D341Med (cell line): ENCODE results near the gene SLC13A1.
"Not testable (repeated sequence)": the region's sequence is repeated elsewhere in the genome, so short reads cannot be mapped to it uniquely, and the experiment has no call there.

Experiments used
- DNase-seq: peaks from one replicate; pipeline ENCODE4 v3.0.0; 2012; ENCODE audit warnings: low spot score

SLC13A1 gene

GRCh38 chr7:123199883-123200282 lies at the start of gene SLC13A1:
TSS of gene SLC13A1 (minus strand) at chr7:123199969. CDS start at chr7:123199946, 23 bp downstream.
- no peak for DNase-seq

- no peak for DNase-seq
These were observed 45.0 kb upstream of the SLC13A1 start for GRCh38 chr7:123244768-123245167.

DNA sequence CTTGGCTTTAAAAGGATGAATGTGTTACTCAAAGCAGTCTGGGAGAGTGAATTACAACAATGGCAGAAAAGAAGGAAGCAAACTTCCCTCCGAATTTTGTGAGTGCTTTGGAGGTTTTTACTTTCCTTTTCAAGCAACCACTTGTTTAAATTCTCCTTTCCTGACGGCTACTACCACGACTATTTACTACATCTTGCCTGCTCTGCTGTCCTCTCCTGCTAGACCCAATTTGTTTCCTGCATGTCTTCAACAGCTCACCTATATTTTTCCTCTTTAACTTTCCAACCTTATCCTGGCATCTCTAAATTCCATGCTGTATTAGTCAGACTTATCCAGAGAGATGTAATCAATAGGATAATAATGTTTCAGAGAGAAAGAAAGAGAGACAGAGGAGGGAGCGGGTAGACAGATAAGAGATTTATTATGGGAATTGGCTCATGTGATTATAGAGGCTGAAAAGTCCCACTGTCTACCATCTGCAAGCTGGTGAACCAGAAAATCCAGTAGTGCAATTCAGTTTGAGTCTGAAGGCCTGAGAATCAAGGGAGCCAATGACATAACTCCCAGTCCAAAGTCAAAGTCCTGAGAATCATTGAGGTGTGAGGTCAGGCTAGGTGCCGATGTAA lies 42.8 kb upstream of the SLC13A1 start:
- DNase-seq, result no peak

DNA sequence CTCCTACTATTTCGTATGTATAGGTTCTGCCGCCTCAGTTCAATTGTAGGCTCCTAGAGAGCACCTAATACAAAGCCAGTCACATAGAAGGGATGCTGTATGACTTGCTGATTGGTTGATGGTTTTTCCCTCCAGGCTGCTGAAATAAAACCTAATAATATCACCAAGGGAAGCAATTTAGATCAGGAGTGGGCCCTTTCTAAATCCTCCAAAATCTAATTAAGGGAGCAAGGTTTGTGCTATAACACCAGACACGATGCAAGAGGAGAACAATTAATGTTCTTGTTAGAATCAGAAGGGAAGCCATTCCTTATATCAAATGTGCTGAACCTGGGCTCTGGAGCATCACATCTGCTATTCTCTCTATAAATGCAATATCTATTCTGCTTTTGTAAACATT lies 42.0 kb upstream of the SLC13A1 start:
- no peak for DNase-seq

DNA sequence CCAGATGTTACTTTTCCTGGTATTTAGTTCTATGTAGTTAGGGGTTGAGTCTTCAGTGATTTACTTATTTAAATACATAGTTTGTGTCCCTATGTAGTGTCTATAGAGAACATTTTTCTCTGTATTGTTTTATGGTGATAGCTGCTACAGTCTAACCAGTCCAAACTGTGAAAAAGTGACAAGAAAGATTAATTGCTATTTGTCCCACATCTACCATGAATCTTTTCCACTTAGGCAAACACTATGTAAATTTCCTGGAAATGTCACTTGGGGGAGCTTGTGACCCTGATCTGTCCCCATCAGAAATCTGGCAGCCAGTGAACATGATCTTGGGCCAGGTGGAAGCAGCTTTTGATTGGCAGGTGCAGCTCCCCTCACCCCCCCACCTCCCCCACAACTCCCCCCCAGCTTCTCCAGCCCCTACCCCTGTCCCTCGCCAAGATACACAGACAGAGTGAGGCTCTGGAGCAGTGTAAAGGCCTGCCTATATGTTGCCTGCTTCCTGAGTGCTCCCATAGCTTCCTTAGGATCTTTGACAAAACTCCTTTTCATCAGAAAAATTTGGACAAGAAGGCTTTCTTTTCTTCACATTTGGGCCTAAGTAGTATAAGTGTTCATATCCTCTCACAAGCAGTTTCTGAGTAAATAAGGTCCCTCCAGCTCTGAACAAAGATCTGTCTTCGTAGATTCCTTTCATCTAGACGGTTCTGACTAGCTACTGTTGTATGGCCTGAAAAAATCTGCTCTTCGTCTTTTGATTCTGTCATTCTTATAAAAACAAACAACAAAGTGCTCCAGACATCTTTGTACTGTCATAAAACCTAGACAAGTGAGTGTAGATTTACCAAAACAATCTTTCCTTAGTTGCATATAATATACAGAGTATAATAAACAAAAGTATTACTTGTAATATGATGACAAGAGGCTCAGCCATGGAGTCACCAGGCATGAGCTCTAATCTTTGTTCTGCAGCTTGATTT lies 31.5 kb upstream of the SLC13A1 start:
- no peak for DNase-seq

- DNase-seq, result no peak
These were observed 30.8 kb upstream of the SLC13A1 start for GRCh38 chr7:123230603-123231002.

GRCh38 chr7:123230147-123230546 lies 30.4 kb upstream of the SLC13A1 start:
- no peak for DNase-seq

- DNase-seq, result no peak
These were observed 29.7 kb upstream of the SLC13A1 start for GRCh38 chr7:123229426-123229825.

DNA sequence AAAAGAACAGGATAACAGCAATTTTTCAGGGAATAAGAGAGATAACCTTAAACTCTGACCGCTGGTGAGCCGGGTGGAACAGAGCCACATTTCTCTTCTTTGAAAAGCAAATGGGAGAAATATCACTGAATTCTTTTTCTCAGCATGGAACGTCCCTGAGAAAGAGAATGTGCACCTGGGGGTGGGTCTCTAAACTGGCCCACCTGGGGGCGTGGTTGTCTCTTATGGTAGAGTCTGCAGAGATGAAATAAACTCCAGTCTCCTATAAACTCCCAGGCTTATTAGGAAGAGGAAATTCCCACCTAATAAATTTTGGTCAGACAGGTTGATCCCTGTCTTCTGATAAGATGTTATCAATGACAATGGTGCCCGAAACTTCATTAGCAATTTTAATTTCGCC lies 27.9 kb upstream of the SLC13A1 start:
- DNase-seq, result not testable (repeated sequence)

GRCh38 chr7:123220396-123220795 lies 20.6 kb upstream of the SLC13A1 start:
- DNase-seq, result no peak

GRCh38 chr7:123218866-123219265 lies 19.1 kb upstream of the SLC13A1 start:
- no peak for DNase-seq

GRCh38 chr7:123216825-123217224 lies 17.1 kb upstream of the SLC13A1 start:
- DNase-seq, result no peak

DNA sequence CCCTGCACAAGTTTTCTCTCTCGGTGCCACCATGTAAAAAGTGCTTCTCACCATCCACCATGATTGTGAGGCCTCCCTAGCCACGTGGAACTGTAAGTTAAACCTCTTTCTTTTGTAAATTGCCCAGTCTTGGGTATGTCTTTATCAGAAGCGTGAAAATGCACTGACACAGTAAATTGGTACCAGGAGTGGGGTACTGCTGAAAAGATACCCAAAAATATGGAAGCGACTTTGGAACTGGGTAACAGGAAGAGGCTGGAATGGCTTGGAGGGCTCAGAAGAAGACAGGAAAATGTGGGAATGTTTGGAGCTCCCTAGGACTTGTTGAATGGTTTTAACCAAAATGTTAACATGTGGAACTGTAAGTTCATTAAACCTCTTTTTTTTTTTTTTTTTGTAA lies 15.6 kb upstream of the SLC13A1 start:
- DNase-seq, result no peak

DNA sequence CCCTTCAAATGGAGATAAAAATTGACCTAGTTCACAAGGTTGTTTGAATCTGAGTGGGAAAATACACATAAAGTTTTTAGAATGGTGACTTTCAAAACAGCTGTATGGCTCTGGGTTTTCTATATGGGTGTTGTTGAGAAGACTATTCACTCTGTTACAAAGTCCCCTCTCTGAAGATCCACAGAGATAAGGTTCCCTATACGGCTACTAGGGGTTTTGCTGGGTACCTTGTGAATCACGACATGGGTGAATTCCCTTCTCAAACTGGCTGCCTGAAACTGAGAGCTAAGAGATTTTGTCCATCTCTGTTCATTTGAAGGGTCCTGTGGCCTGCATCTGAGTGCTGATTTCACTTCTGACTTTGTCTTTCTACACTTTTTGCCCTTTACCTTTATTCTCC lies 11.8 kb upstream of the SLC13A1 start:
- DNase-seq, result no peak

DNA sequence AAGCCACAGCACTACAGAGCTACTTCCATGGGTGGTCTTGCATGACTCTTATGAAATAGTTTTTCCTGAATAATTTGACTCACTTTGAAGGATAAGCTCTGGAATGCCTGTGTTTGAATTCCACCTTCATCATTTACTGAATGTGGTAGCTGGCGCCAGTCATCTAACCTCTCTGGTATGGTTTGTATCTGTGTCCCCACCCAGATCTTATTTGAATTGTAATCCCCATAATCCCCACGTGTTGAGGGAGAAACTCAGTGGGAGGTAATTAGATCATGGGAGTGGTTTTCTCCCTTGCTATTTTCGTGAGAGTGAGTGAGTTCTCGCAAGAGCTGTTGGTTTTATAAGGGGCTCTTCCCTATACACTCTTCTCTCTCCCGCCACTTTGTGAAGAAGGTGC lies 11.2 kb upstream of the SLC13A1 start:
- DNase-seq, result no peak

DNA sequence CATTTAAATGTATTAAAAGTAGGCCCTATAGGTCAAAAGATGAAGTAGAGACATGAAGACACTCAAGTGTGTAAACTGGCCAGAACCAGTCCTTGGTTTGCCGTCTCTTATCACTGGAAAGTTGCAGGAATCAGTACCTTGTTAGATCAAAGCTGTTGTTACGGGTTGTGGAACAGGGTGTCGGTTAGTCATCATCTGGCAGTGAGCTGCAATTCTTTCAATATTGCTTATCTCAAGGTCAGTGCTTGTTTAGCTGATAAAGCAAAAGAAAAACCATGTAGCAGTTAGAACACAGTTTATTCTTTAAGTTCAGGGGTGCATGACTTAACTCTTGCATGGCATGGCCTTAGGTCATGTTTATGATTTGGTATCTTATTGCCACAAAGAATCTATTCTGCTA lies 10.0 kb upstream of the SLC13A1 start:
- DNase-seq, result no peak

DNA sequence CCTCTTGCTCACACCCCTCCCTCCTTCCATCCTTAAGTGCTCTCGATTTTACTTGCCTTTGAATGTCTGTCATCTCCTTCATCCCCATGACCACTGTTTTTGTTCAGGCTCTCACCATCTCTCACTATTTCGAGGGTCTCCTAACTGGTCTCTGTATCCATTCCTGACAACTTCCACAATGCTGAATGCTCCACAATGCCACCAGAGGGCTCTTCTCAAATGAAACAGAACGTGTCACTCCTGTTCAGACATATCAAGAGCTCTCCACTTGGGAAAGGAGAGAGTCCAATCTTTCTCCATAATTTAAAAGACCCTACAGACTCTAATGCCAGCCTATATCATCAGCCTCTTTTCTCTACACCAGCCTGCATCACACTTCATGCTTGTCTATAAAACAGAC lies 9.0 kb upstream of the SLC13A1 start:
- peak; percentile 27 for DNase-seq

DNA sequence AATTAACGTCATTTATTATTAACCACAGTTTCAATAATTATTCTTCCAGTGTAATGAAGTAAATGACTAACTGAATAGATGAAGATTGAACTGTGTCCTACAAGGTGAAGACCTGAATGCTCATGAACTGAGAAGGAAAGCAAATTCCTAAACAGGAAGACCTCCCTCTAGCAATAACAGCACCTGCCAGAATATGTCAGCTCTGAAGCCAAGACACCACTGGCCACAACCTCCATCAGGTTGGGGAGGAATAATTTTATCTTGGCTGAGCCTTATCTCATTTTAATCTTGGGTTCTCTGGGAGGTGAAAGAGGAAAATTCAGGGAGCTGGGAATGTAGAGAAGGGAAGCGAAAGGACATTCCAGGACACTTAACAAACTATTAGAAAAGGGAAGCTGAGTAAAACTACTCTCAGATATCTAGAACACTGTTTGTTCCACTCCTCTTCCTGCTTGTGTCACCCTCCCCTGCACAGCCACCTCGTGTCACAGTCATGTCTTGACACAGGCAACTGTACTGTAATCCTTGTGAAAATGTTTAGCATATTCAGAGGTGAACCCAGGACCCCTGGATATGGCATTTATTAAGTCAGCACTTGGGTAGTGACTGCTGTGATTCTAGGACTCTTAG lies 4.6 kb upstream of the SLC13A1 start:
- no peak for DNase-seq

GRCh38 chr7:123201901-123202300 lies 2.1 kb upstream of the SLC13A1 start:
- no peak for DNase-seq

- DNase-seq, result no peak
These were observed 809 bp downstream of the SLC13A1 start for GRCh38 chr7:123198668-123199652.

- no peak for DNase-seq
These were observed 1.7 kb downstream of the SLC13A1 start for GRCh38 chr7:123198111-123198510.

GRCh38 chr7:123193235-123193634 lies 6.5 kb downstream of the SLC13A1 start:
- DNase-seq, result no peak
